ENCODE results near the gene CPNE4.

DNA sequence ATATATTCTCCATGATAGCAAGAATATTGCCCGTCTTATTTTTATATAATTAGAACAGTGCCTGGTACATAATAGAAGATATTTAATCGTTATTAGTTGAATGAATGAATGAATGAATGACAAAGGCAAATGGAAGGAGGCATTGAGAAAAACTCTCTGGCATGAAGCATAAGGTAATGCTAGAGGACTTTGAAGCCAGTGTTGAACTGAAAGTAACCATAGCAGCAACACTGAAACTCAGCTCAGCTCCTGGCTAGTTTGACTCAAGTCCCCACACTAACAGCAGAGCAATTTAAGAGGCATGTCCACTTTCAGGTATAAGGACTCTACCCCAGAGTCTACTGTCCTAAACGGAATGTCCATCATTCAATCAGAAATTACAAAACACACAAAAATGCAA is 227.0 kb downstream of the CPNE4 start:
- TF ChIP-seq, protein P1, sequence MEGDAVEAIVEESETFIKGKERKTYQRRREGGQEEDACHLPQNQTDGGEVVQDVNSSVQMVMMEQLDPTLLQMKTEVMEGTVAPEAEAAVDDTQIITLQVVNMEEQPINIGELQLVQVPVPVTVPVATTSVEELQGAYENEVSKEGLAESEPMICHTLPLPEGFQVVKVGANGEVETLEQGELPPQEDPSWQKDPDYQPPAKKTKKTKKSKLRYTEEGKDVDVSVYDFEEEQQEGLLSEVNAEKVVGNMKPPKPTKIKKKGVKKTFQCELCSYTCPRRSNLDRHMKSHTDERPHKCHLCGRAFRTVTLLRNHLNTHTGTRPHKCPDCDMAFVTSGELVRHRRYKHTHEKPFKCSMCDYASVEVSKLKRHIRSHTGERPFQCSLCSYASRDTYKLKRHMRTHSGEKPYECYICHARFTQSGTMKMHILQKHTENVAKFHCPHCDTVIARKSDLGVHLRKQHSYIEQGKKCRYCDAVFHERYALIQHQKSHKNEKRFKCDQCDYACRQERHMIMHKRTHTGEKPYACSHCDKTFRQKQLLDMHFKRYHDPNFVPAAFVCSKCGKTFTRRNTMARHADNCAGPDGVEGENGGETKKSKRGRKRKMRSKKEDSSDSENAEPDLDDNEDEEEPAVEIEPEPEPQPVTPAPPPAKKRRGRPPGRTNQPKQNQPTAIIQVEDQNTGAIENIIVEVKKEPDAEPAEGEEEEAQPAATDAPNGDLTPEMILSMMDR (IDR thresholded peaks at IDR 0.05; ENCODE audit: low read length), result no peak
- TF ChIP-seq EZH2 (IDR thresholded peaks at IDR 0.05; ENCODE audit: borderline replicate concordance, low read length), result no peak

Measured in OCI-LY1 (cell line).